GM18511 (cell line): ENCODE results near the gene HOXD3.

ENCODE experiments used
- ATAC-seq: cut with Tn5 transposase; IDR thresholded peaks from one replicate; pipeline ENCODE4 v1.9.1; 2021; ENCODE audit warnings: mild to moderate bottlenecking, moderate library complexity; ENCODE audit not compliant: unreplicated experiment

The HOXD3 gene

DNA sequence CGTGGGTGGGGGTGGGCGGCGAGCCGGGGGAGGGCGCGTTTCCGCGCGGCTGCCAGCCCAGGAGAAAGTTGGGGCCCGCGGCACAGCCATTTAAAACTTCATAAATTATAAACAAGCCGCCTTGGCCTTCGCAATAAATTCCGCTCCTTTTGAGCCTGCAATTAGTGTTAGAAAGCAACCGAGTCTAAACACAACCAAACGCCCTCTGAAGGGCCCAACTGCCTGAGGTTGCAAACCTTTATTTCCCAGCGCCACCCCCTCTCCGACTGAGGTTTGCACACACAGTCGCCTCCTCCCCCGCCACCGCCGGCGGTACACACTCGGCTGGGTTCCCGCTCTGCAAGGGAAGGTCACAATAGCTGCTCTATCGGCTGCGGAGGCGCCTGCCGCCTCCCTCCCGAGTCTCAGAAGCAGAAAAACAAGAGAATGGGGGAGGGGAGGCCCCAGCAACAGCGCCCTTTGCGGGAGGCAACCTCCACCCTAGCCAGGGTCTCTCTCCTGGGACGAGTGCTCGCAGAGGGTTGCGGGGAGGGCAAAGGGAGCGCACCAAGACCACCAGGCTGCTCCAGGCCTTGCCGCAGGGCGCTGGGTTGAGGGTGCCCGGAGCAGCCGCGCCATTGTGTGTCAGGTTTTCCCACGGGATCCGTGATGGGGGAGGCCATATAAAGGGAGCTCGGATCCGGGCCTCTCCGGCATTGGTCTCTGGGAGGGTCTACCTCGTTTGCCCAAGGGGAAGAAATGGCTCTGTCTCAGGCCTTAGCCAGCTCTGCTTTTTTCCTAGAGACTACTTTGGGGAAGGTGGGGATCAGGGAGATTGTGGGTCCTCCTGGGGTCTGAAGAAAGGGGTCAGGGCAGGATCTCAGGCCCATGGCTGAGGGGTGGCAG, 18.0 kb downstream of the HOXD3 start:
- ATAC-seq: no peak

DNA sequence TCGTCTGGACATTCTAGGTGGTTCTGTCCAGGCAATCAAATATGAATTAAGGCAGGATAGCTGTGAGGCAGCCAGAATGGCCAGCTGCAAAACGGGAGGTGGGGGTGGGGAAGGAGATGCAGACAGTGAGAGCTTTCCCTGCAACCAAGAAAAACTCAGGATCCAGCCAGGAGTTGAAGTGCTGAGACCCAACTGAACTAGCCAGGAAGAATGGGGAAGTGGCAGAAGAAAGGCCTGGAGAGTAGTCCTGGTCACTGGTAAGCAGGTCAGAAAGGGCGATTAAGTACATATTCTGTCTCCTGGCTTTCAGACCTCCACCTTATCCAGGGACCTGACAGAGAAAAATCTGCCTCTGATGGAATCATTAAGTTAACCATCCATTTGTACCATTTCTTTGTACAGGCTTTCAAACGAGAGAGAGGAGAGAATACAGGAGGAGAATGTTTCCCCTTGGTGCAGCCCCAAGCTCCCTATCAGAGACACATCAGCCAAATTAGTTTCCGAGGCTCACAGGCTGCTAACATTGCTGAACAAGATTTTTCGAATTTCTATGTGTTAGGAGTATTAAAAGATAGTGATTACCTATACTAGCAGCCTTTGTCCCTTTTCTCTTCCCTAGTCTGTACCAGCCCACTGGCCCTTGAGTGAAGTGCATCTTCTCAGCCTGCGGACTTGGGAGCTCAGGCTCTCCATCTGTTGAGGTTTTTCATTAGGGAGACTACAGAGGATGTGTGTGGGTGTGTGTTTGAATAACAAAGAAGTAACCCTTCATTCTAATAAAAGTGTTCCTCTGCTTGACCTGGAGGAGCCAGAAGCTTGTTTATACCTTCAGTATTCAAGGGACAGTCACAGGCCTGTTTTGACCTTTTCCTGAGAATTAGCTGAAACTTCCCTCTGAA, 18.9 kb downstream of the HOXD3 start:
- no peak for ATAC-seq

DNA sequence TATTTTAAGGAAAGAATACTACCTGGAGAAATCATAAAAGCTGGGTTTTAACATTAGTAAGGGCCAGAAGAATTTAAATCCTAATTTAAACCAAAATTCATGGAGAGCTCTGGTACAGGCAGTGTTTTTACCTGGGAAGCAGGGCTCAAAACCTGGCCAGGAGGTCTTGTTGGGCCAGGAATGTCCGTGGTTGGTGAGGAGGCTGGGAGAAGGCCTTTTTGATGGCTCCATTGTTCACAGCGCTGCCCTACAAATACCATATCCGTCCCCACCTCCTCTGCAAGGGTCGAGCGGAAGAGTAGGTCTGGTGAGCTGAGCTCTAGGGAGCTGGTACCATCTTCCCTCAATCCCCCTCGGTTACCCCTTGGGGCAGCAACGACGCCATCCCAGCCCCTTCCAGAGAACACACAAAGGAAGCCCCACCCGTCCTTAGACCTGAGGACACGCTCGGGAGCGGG, 20.5 kb downstream of the HOXD3 start:
- no peak for ATAC-seq

DNA sequence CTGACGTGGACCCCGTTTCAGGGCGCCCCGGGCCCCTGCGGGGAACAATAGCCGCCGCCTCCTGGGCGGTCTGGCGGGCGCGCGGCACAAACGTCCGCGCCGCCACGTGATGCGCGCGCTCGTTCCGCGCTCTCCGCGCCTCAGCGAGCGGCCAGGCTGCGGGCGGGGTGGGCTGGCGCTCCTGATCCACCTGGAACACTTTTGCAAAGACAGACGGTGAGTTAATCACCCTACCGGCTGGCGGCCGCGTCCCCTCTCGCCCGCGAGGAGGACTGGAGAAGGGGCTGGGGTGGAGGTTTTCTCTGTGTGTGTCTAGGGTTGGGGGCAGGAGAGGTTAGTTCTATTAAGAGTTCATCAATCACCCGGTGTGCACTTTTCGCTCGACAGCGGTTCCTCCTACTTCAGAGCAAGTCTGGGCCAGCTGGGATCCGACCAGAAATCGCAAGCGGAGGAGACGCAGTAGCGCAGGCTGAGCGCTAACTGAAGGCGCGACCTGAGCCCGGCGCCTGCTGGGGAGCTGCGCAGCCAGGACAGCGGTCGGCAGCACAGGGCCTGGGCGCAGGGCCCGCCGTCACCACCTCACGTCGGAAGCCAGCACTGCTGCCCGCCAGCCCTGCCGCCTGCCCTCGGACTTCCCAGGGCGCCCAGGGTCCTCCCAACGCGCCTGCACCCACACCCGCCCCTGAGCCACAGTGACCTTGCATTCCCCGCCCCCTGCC, 21.1 kb downstream of the HOXD3 start:
- ATAC-seq: no peak

DNA sequence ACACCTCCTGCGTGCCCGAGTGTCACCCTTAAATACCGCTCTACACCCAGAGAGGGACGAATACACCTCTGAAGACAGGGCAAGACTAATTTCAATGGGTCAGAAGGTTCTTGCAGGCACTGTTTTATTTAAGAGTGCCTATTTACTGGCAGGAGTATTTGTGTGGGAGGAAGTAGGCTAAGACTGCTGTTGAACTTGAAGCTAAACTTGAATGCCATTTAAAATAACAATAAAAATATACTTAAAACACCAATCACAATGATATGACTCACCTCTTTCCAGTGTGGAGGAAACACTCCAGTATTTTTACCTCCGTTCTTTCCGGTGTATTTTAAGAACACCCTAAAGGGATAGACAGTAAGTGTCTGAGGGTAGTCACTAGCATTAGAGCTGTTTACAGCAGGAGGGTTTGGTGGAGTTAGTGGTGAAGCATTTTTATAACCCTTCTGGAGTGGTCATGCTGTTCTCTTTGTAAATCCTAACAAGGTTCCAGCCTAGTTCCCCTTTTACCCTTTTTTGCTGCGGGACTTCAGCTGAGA, 21.7 kb downstream of the HOXD3 start:
- ATAC-seq: no peak

DNA sequence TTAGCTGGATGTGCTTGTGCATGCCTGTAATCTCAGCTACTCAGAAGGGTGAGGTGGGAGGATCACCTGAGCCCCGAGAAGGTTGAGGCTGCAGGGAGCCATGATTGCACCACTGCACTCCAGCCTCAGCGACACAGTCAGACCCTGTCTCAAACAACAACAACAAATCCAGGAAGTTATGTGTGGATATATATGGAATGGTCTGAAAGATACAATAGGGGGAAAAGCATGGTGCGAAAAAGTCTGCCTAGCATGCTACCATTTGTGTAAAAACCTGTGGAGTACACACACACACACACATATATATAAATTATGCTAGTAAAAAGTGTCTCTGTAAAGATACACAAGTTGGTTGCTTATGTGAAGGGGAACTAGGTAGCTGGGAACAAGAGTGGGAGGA, 24.4 kb downstream of the HOXD3 start:
- no peak for ATAC-seq

DNA sequence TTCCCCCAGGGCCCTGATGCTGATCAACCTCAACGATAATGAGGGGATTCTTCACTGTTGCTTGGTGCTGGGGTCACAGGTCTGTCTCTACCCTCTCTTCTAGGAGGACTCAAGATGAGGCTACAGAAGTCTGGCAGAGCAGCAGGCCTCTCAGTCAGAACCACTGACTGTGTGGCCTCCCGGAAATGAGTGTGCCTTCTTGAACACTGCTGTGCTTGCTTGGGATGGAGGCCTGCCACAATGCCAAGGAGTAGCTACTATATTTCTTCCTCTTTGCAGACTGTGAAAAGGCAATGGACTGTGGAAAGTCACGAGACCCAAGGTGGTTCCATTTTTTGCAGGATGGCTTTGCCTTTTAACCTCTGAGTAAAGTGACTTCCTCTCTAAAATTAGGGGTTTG, 25.6 kb downstream of the HOXD3 start:
- no peak for ATAC-seq

DNA sequence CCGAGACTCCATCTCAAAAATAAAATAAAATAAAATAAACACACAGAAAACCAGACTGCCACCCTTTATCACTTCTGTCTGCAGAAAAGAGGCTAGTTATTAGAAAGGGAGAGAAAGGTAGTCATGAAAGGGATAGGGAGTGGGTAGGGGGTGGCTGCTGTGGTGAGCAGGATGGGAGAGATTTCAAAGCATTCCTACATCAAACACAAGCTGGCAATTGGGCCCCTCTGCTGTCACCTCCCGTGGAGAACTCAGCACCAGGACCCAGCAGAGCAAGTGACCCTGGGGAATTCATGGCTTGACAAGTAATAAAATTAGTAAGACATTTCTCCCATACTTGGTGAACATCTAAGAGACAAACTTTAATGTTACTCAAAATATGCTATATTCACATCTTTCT, 27.6 kb downstream of the HOXD3 start:
- no peak for ATAC-seq

DNA sequence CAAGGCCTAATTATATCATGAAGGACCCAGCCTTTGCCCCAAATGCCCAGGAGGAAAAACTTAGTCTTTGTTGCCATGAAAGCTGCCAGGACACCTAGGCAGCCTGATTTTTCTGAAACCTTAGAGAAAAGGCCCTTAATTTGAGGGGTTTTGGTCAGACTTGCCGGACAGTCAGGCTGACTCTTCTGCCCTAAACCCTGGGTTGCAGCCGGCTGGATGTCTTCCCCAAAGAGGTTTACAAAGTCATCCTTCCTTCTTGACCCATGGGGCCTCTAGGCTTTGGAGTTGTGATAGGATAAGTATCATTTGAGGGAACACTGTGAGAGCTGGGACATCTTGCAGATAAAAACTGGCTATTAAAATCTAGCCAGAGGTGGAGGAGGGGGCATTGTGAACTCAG, 28.9 kb downstream of the HOXD3 start:
- ATAC-seq: no peak

DNA sequence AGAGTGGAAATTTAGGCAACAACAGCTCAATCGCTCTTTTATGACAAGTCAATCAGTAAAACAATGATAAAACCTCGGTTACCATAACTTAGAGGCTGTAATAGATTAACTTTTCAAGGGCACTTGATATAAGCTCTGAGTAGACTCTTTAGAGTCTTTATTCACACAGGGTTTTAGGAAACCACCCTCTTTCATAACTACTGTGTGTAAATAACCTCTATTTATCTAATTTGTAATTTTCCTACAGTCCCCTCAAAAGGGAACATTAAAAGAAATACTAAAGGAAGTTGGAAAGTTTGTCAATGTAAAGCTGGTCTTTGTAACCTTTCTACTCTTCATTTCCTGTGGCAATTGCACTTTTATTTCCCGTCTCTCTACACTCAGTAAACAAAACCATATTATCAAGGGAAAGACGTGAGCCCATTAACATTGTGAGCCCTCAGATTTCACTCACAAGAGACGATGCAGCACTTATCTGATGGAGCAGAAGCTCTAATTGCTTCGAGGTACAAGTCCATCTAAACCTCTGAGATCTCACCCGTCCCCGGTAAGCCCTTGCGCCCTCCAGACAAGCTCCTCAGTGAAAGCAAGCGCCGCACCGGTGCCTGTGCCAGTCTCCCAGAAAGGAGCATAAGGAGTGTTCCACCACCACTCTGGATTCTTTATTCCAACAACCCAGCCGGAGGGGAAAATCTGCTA, 30.2 kb downstream of the HOXD3 start:
- peak; percentile 13 for ATAC-seq

DNA sequence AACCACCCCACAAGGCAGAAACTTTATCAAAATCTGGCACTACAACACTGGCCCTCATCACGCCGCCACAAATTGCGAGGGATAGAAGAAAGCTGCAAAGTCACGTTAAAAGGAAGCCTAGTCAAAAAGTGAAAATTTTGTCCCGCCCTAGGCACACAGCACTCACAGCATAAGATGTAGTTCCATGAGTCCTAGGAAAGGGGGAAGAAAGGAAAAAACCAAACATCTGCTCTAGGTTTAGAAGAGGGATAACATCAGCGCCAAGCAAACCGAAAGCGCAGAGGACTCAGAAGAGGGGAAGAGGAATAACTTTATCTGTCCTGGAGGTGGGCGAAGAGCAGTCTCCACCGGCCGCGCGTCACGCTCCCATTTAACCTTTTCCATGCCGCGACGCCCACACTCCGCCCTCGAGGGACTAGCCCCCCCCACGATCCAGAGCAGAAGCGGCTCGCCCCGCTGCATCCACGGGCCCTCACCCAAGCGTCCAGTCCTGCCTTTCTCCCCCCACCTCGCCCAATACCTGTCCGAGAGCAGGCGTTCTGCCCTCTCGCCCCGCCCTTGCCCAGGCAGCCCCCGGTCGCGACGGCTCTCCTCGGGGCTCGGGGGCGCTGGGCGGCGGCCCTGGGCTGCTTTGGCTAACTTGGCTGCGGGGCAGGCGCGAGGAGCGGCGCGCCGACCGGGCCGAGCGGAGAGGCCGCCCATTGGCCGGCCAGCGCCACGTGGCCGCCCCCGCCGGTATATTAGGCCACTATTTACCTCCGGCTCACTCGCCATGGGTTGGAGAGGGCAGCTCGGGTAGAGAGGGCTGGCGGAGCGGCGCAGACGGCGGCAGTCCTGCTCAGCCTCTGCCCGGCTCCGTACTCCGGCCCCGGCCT, 31.0 kb downstream of the HOXD3 start, which contains the start of gene HOXD1:
Gene HOXD1, plus strand, starts transcription at position 770 of the 875 bp plus-strand sequence. CDS start 134 bp downstream, outside the sequence.
- ATAC-seq: peak; percentile 61

DNA sequence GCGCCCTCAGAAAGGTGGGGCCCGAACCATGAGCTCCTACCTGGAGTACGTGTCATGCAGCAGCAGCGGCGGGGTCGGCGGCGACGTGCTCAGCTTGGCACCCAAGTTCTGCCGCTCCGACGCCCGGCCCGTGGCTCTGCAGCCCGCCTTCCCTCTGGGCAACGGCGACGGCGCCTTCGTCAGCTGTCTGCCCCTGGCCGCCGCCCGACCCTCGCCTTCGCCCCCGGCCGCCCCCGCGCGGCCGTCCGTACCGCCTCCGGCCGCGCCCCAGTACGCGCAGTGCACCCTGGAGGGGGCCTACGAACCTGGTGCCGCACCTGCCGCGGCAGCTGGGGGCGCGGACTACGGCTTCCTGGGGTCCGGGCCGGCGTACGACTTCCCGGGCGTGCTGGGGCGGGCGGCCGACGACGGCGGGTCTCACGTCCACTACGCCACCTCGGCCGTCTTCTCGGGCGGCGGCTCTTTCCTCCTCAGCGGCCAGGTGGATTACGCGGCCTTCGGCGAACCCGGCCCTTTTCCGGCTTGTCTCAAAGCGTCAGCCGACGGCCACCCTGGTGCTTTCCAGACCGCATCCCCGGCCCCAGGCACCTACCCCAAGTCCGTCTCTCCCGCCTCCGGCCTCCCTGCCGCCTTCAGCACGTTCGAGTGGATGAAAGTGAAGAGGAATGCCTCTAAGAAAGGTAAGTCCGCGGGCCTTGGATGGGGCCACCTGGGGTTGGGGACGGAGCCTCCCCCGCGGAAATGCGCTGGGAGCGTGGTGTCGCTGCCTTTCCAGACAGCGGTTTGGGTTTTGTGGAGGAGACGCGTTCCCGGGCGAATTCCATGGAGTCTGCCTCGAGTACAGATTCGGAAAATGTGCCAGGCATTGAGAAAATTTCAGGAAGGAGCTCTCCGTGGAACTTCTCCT, 31.9 kb downstream of the HOXD3 start:
- peak; percentile 24 for ATAC-seq

DNA sequence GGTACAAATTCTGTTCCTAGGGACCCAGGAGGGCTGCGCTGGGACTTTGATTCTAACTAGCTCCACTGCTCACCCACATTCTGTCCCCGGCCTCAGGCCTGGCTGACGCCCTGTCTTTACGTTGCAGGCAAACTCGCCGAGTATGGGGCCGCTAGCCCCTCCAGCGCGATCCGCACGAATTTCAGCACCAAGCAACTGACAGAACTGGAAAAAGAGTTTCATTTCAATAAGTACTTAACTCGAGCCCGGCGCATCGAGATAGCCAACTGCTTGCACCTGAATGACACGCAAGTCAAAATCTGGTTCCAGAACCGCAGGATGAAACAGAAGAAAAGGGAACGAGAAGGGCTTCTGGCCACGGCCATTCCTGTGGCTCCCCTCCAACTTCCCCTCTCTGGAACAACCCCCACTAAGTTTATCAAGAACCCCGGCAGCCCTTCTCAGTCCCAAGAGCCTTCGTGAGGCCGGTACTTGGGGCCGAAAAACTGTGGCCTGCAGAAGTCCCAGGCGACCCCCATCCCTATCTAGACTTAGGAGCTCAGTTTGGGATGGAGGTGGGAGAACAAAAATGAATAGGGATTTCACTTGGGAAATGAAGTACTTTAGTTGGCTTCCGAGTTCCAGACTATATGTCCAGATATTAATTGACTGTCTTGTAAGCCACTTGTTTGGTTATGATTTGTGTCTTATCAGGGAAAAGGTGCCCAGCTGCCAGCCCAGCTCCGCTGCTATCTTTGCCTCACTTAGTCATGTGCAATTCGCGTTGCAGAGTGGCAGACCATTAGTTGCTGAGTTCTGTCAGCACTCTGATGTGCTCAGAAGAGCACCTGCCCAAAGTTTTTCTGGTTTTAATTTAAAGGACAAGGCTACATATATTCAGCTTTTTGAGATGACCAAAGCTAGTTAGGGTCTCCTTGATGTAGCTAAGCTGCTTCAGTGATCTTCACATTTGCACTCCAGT, 32.9 kb downstream of the HOXD3 start:
- ATAC-seq: no peak

DNA sequence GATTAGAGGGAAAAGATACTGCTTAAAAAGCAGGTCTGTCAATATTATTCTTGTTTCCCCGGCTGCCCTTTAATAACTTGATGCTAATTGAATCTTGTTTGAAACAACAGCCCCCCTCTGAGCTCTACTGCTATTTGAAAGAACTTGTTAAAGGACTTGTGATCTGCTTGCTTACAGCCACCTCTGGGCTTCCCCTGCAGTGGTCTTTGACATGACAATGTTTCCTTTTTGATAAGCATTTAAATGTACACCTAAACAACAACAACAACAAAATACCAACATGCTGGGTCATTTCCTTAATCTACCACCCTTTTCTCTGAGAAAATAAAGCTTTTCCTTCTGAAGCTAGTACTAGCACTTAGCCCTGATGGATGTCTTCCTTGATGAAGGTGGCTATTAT, 35.2 kb downstream of the HOXD3 start:
- no peak for ATAC-seq

DNA sequence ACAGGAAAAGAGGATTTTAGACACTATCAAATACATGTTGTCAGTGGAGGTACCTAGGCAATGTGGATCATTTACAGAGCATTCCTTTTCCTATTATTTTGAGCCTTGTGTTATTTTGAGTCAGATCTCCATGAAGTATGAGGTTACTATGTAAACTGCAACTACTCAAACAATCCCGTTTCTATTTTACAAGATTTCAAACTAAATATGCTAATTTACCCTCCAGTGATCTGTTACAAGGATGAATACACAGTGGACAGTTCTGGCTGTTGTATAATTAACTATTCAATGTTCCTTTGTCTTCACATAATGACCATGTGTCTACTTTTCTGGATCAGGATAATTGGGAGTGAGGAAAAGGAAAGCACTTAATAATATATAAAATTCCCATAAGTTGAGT, 35.9 kb downstream of the HOXD3 start:
- ATAC-seq: no peak

DNA sequence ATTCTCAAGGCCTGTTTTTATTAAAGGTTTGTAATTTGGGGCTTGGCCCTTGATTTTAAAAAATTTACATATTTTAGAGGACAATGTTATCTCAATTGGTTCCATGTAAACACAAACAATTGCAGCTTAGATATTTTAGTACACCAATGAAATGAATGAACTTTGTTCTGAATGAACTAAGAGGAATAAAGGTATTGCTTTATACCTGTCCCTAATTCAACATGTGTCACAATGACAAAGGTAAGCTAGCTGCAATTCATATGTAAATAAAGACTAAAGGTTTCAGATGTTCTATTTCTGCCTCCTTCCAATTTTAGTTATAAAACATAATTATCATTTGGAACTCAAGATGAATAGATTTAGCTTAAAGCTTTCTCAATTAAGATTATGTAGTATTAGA, 42.8 kb downstream of the HOXD3 start:
- ATAC-seq: no peak

DNA sequence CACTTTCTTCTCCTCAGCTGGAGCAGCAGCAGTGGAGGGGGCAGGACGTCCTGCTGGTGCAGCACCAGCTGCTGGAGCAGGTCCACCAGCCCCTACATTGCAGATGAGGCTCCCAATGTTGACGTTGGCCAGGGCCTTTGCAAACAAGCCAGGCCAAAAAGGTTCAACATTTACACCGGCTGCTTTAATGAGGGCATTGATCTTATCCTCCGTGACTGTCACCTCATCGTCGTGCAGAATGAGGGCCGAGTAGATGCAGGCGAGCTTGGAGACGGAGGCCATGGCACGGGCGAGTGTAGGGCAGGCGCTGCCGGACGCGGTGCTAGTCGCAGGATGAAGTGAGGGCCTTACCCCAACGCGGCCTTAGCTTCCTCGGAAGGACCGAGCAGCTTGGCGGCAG, 43.9 kb downstream of the HOXD3 start:
- no peak for ATAC-seq
